Ishikawa (cell line): ENCODE data around the gene SEMA4F.

ENCODE experiments used
- CREB1 ChIP-seq: IDR thresholded peaks from 2 replicates; pipeline ENCODE4 v1.6.1; 2012; ENCODE audit warnings: low read depth
- EGR1 ChIP-seq: IDR thresholded peaks from 2 replicates; pipeline ENCODE4 v1.6.1; 2012
- EP300 ChIP-seq: IDR thresholded peaks from 2 replicates; pipeline ENCODE4 v1.6.1; 2012; ENCODE audit warnings: borderline replicate concordance
- MAX ChIP-seq: IDR thresholded peaks from 2 replicates; pipeline ENCODE4 v1.6.1; 2012
- NFIC ChIP-seq: IDR thresholded peaks from 2 replicates; pipeline ENCODE4 v1.6.1; 2012
- RAD21 ChIP-seq: IDR thresholded peaks from 2 replicates; pipeline ENCODE4 v1.6.1; 2012; ENCODE audit warnings: low read depth
- REST ChIP-seq: IDR thresholded peaks from 2 replicates; pipeline ENCODE4 v1.6.1; 2012; ENCODE audit warnings: low read depth, mild to moderate bottlenecking
- TAF1 ChIP-seq: IDR thresholded peaks from 2 replicates; pipeline ENCODE4 v1.6.1; 2012; ENCODE audit warnings: low read depth, mild to moderate bottlenecking
- TEAD4 ChIP-seq: IDR thresholded peaks from 2 replicates; pipeline ENCODE4 v1.6.1; 2012
- USF1 ChIP-seq: IDR thresholded peaks from 2 replicates; pipeline ENCODE4 v1.6.1; 2012
- YY1 ChIP-seq: IDR thresholded peaks from 2 replicates; pipeline ENCODE4 v1.6.1; 2012; ENCODE audit warnings: low read depth
- ZBTB7A ChIP-seq: IDR thresholded peaks from 2 replicates; pipeline ENCODE4 v1.6.1; 2012; ENCODE audit warnings: low read depth

- no peak for TF ChIP-seq YY1
- TF ChIP-seq TEAD4 = no peak
- TF ChIP-seq TAF1 = no peak
- TF ChIP-seq USF1 = no peak
- no peak for TF ChIP-seq REST
- TF ChIP-seq RAD21 = no peak
- TF ChIP-seq MAX = no peak
- no peak for TF ChIP-seq NFIC
- no peak for TF ChIP-seq ZBTB7A
- no peak for TF ChIP-seq EGR1
- no peak for TF ChIP-seq EP300
- TF ChIP-seq CREB1 = no peak
These were observed 46.8 kb downstream of the SEMA4F start for GRCh38 chr2:74700643-74701372.
